Measurements from ENCODE around the gene IFI27L2. TPM values are rescaled to one million over a fixed set of nuclear protein-coding genes. Genes with fewer than 3 reads are reported as not detected.

The IFI27L2 gene
- total RNA-seq, 1 donor from 2014 or later, result 171 TPM

- intact Hi-C loops (cut with DNase I), result no loop called here
- no peaks in the 10 kb centered on the region for H3K27me3 ChIP-seq
- no peaks in the 10 kb centered on the region for H3K36me3 ChIP-seq
- H3K4me1 ChIP-seq, result peaks cover 22% of the 10 kb centered on the region
- DNase-seq (ENCODE audit: extremely low spot score in 2 of 2), result no peak
- no peak overlapping the region for H3K27ac ChIP-seq
- no peak overlapping the region for H3K4me3 ChIP-seq
- no peaks in the 10 kb centered on the region for H3K9me3 ChIP-seq
- TF ChIP-seq, protein P1, sequence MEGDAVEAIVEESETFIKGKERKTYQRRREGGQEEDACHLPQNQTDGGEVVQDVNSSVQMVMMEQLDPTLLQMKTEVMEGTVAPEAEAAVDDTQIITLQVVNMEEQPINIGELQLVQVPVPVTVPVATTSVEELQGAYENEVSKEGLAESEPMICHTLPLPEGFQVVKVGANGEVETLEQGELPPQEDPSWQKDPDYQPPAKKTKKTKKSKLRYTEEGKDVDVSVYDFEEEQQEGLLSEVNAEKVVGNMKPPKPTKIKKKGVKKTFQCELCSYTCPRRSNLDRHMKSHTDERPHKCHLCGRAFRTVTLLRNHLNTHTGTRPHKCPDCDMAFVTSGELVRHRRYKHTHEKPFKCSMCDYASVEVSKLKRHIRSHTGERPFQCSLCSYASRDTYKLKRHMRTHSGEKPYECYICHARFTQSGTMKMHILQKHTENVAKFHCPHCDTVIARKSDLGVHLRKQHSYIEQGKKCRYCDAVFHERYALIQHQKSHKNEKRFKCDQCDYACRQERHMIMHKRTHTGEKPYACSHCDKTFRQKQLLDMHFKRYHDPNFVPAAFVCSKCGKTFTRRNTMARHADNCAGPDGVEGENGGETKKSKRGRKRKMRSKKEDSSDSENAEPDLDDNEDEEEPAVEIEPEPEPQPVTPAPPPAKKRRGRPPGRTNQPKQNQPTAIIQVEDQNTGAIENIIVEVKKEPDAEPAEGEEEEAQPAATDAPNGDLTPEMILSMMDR (IDR thresholded peaks at IDR 0.05), result no peak
- no peak for TF ChIP-seq POLR2AphosphoS5 (IDR thresholded peaks at IDR 0.05; ENCODE audit: insufficient read depth in 1 of 2, low read depth in 1 of 2)
Measured at GRCh38 chr14:94172545-94172944, 43.1 kb upstream of the IFI27L2 start.

DNA sequence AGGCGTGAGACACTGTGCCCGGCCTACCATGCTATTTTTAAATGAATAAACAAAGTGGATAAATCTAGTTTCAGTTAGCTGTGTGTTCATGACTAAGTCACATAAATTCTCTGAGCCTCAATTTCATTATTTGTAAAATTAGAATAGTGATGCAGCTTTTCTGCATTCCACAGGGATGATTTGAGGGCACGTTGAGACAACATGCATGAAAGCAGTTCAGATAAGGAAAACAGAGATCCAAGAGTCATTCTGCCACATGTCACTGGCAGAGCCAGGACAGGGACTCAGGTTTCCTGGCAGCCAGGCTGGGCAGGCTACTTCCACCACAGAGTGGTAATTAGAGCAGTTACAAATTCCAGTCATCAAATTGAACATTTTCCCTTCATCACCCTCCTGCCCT lies 41.8 kb upstream of the IFI27L2 start:
- Histone ChIP-seq H3K4me1 (peaks cover 22% of the 10 kb centered on the region), H3K4me3 (no peak overlapping the region), H3K36me3 (no peaks in the 10 kb centered on the region), H3K27me3 (no peaks in the 10 kb centered on the region), H3K27ac (no peak overlapping the region), H3K9me3 (no peaks in the 10 kb centered on the region)
- intact Hi-C loops (cut with DNase I), result no loop called here
- TF ChIP-seq, protein P1 (IDR thresholded peaks at IDR 0.05), result no peak
- TF ChIP-seq POLR2AphosphoS5 (IDR thresholded peaks at IDR 0.05; ENCODE audit: insufficient read depth in 1 of 2, low read depth in 1 of 2) (no peak), POLR2A (IDR thresholded peaks at IDR 0.05) (no peak)
- DNase-seq (ENCODE audit: extremely low spot score in 2 of 2), result no peak

GRCh38 chr14:94170136-94170535 lies 40.7 kb upstream of the IFI27L2 start:
- no peak for DNase-seq (ENCODE audit: extremely low spot score in 2 of 2)
- no peak for TF ChIP-seq POLR2A (IDR thresholded peaks at IDR 0.05)
- no peak for TF ChIP-seq POLR2AphosphoS5 (IDR thresholded peaks at IDR 0.05; ENCODE audit: insufficient read depth in 1 of 2, low read depth in 1 of 2)
- TF ChIP-seq, protein P1 (IDR thresholded peaks at IDR 0.05), result no peak
- intact Hi-C loops (cut with DNase I), result no loop called here
- Histone ChIP-seq H3K36me3 (no peaks in the 10 kb centered on the region), H3K27ac (no peak overlapping the region), H3K9me3 (no peaks in the 10 kb centered on the region), H3K4me1 (peaks cover 14% of the 10 kb centered on the region), H3K4me3 (no peak overlapping the region), H3K27me3 (no peaks in the 10 kb centered on the region)

DNA sequence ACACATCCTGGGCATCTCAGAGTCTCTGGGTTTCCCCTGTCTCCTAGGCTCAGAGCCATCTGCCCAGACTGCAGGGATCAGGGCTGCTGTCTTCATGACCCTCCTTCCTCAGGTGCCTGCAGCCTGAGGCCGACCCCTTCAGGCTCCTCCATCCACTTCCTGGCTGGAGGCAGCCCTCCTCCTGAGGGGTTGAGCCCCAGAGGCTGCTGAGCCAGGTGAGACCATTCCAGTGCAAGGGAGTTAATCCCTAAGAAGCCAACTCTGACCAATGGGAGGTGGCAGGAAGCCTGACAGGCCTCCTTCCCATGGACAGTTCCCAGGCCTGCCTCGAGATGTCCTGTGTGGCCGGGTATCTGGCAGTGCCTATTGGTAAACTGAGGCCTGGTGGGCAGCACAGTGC lies 36.3 kb upstream of the IFI27L2 start:
- Histone ChIP-seq H3K27me3 (no peaks in the 10 kb centered on the region), H3K27ac (no peak overlapping the region), H3K9me3 (no peaks in the 10 kb centered on the region), H3K4me3 (no peak overlapping the region), H3K4me1 (no peaks in the 10 kb centered on the region), H3K36me3 (no peaks in the 10 kb centered on the region)
- DNase-seq (ENCODE audit: extremely low spot score in 2 of 2), result no peak
- intact Hi-C loops (cut with DNase I), result no loop called here
- TF ChIP-seq POLR2AphosphoS5 (IDR thresholded peaks at IDR 0.05; ENCODE audit: insufficient read depth in 1 of 2, low read depth in 1 of 2) (no peak), POLR2A (IDR thresholded peaks at IDR 0.05) (no peak)
- TF ChIP-seq, protein P1 (IDR thresholded peaks at IDR 0.05), result no peak

DNA sequence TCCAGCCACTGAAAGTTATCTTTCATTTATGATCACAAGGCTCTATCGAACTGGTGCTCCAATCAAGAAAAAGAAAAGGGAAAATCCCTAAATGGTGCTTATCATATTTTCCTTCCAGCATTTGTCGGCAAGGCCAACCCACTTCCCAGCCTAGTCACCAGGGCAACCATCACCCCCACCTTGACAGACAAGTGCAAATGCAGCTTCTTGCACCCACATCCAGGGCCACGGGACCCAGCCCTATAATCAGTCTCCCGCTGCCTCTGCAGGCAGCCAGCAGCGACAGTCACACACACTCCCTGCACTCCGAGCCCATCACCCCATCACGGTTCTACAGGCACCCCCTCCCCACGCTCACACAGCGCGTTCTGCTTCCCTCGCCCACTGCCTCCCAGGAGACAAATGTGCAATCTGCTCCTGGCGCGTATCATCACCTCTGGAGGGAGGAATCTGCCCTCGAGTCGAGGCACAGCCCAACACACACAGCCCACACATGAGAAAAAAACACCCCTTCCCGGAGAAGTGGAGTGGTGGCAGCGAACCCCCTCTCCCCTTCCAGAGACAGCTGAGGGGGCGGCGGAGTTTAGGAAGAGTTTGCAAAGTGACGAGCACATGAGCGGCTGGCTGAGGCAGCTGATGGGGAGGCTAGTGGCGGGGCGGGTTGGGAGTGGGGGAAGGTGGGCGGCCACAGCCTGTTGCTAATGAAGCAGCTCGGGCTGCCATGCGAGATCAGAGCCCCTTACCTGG lies 35.5 kb upstream of the IFI27L2 start:
- no peaks in the 10 kb centered on the region for H3K36me3 ChIP-seq
- no peaks in the 10 kb centered on the region for H3K4me1 ChIP-seq
- H3K9me3 ChIP-seq, result no peaks in the 10 kb centered on the region
- TF ChIP-seq POLR2AphosphoS5 (IDR thresholded peaks at IDR 0.05; ENCODE audit: insufficient read depth in 1 of 2, low read depth in 1 of 2) (no peak), POLR2A (IDR thresholded peaks at IDR 0.05) (no peak)
- TF ChIP-seq, protein P1 (IDR thresholded peaks at IDR 0.05), result no peak
- H3K27ac ChIP-seq, result no peak overlapping the region
- DNase-seq (ENCODE audit: extremely low spot score in 2 of 2), result no peak
- intact Hi-C loops (cut with DNase I), result no loop called here
- H3K4me3 ChIP-seq, result no peak overlapping the region
- no peaks in the 10 kb centered on the region for H3K27me3 ChIP-seq

Measured in vagina (tissue), 2 donors.